Activated CD4-positive, alpha-beta memory T cell treated with anti-CD3 and anti-CD28 coated beads, Interleukin-2, amount 10 ng/mL, durations not matched to agents 7 days and 5 days (primary cell): ENCODE measurements around the gene TMEM51. TPM values are rescaled to one million over a fixed set of nuclear protein-coding genes. Genes with fewer than 3 reads are reported as not detected.
"Not testable (repeated sequence)": the region's sequence is repeated elsewhere in the genome, so short reads cannot be mapped to it uniquely, and the experiment has no call there.

Experiments used
- CTCF ChIA-PET: fragments of 350-600 bp; sonication (Branson Sonifier 250); formaldehyde crosslinking; loops from one replicate; lab custom pipeline; 2021; ENCODE audit warnings: antibody characterized with exemption, inconsistent platforms; lab: Charles Lee
- POLR2A ChIA-PET: fragments of 350-600 bp; sonication (Branson Sonifier 250); formaldehyde crosslinking; loops from one replicate; lab custom pipeline; 2021; ENCODE audit warnings: antibody characterized with exemption; lab: Charles Lee
- DNase-seq: peaks from one replicate; pipeline ENCODE4 v3.0.0-alpha.2; 2020
- H3K27ac Mint-ChIP-seq: one replicate; pipeline ENCODE4 v1.8.0; 2021; ENCODE audit warnings: mild to moderate bottlenecking, mixed read lengths
- H3K27me3 Mint-ChIP-seq: one replicate; pipeline ENCODE4 v1.8.0; 2021; ENCODE audit warnings: mixed read lengths
- H3K36me3 Mint-ChIP-seq: one replicate; pipeline ENCODE4 v1.8.0; 2021; ENCODE audit warnings: low read depth, mixed read lengths
- H3K4me1 Mint-ChIP-seq: one replicate; pipeline ENCODE4 v1.8.0; 2021; ENCODE audit warnings: mixed read lengths
- H3K4me3 Mint-ChIP-seq: one replicate; pipeline ENCODE4 v1.8.0; 2021; ENCODE audit warnings: mild to moderate bottlenecking, mixed read lengths
- H3K9me3 Mint-ChIP-seq: one replicate; pipeline ENCODE4 v1.8.0; 2021; ENCODE audit warnings: mixed read lengths
- total RNA-seq, 2 experiments: library from RNA; stranded (reverse); gene quantifications; one replicate each; pipeline ENCODE4 v1.2.3, GENCODE V29; 2021

The TMEM51 gene
- total RNA-seq, 2 experiments from 2014 or later, result not detected

- POLR2A ChIA-PET, result no interaction called here
- peaks cover 24% of the 10 kb centered on the region for H3K4me1 Mint-ChIP-seq
- no peaks in the 10 kb centered on the region for H3K9me3 Mint-ChIP-seq
- peaks cover 3% of the 10 kb centered on the region for H3K36me3 Mint-ChIP-seq
- H3K4me3 Mint-ChIP-seq, result no peak overlapping the region
- no peak overlapping the region for H3K27ac Mint-ChIP-seq
- no peak for DNase-seq
- peaks cover 28% of the 10 kb centered on the region for H3K27me3 Mint-ChIP-seq
- CTCF ChIA-PET, result interaction anchor here (1.3 kb wide), 1 partner anchor 102 kb away, joined by 3 read pairs; no protein-coding TSS in a partner anchor
Measured at GRCh38 chr1:15159166-15159555, 5.6 kb downstream of the TMEM51 start.

- Mint-ChIP-seq H3K9me3 (no peaks in the 10 kb centered on the region), H3K4me3 (no peak overlapping the region), H3K36me3 (no peaks in the 10 kb centered on the region), H3K4me1 (peaks cover 16% of the 10 kb centered on the region), H3K27ac (no peak overlapping the region), H3K27me3 (peaks cover 15% of the 10 kb centered on the region)
- CTCF ChIA-PET, result interaction anchor here (0.8 to 1.2 kb wide), 2 partner anchors 12 to 16 kb away, joined by 3 read pairs; no protein-coding TSS in a partner anchor
- POLR2A ChIA-PET, result no interaction called here
- no peak for DNase-seq
Measured at GRCh38 chr1:15160626-15161025, 7.1 kb downstream of the TMEM51 start.

- Mint-ChIP-seq H3K4me3 (no peak overlapping the region), H3K4me1 (no peaks in the 10 kb centered on the region), H3K27ac (no peak overlapping the region), H3K27me3 (peaks cover 18% of the 10 kb centered on the region), H3K36me3 (no peaks in the 10 kb centered on the region), H3K9me3 (no peaks in the 10 kb centered on the region)
- ChIA-PET CTCF (no interaction called here), POLR2A (no interaction called here)
- no peak for DNase-seq
Measured at GRCh38 chr1:15167386-15167785, 13.8 kb downstream of the TMEM51 start.

- ChIA-PET CTCF (no interaction called here), POLR2A (no interaction called here)
- Mint-ChIP-seq H3K36me3 (no peaks in the 10 kb centered on the region), H3K4me3 (no peak overlapping the region), H3K4me1 (no peaks in the 10 kb centered on the region), H3K9me3 (no peaks in the 10 kb centered on the region), H3K27ac (no peak overlapping the region), H3K27me3 (peaks cover 15% of the 10 kb centered on the region)
- DNase-seq, result no peak
Measured at GRCh38 chr1:15168479-15168878, 14.9 kb downstream of the TMEM51 start.

- H3K36me3 Mint-ChIP-seq, result no peaks in the 10 kb centered on the region
- H3K4me3 Mint-ChIP-seq, result no peak overlapping the region
- H3K4me1 Mint-ChIP-seq, result peaks cover 3% of the 10 kb centered on the region
- H3K27ac Mint-ChIP-seq, result no peak overlapping the region
- DNase-seq, result no peak
- H3K27me3 Mint-ChIP-seq, result peaks cover 24% of the 10 kb centered on the region
- CTCF ChIA-PET, result no interaction called here
- POLR2A ChIA-PET, result no interaction called here
- no peaks in the 10 kb centered on the region for H3K9me3 Mint-ChIP-seq
Measured at GRCh38 chr1:15170071-15170470, 16.5 kb downstream of the TMEM51 start.

- no peak overlapping the region for H3K27ac Mint-ChIP-seq
- peaks cover 3% of the 10 kb centered on the region for H3K4me1 Mint-ChIP-seq
- no peaks in the 10 kb centered on the region for H3K36me3 Mint-ChIP-seq
- ChIA-PET CTCF (interaction anchor here (1.5 kb wide), 1 partner anchor 43 kb away, joined by 3 read pairs; no protein-coding TSS in a partner anchor), POLR2A (no interaction called here)
- no peaks in the 10 kb centered on the region for H3K9me3 Mint-ChIP-seq
- no peak for DNase-seq
- H3K4me3 Mint-ChIP-seq, result no peak overlapping the region
- peaks cover 34% of the 10 kb centered on the region for H3K27me3 Mint-ChIP-seq
Measured at GRCh38 chr1:15171271-15171908, 17.8 kb downstream of the TMEM51 start.

- peaks cover 3% of the 10 kb centered on the region for H3K4me1 Mint-ChIP-seq
- POLR2A ChIA-PET, result no interaction called here
- peaks cover 45% of the 10 kb centered on the region for H3K27me3 Mint-ChIP-seq
- no peaks in the 10 kb centered on the region for H3K9me3 Mint-ChIP-seq
- CTCF ChIA-PET, result interaction anchor here (1.4 to 1.5 kb wide), 2 partner anchors 12 to 44 kb away, joined by 3 read pairs; no protein-coding TSS in a partner anchor
- DNase-seq, result no peak
- no peak overlapping the region for H3K27ac Mint-ChIP-seq
- H3K36me3 Mint-ChIP-seq, result no peaks in the 10 kb centered on the region
- H3K4me3 Mint-ChIP-seq, result no peak overlapping the region
Measured at GRCh38 chr1:15172405-15173259, 19.1 kb downstream of the TMEM51 start.

GRCh38 chr1:15173863-15174614 is 20.5 kb downstream of the TMEM51 start:
- Mint-ChIP-seq H3K4me3 (no peak overlapping the region), H3K9me3 (no peaks in the 10 kb centered on the region), H3K27me3 (peaks cover 45% of the 10 kb centered on the region), H3K36me3 (no peaks in the 10 kb centered on the region), H3K27ac (no peak overlapping the region), H3K4me1 (peaks cover 3% of the 10 kb centered on the region)
- CTCF ChIA-PET, result no interaction called here
- DNase-seq, result no peak
- POLR2A ChIA-PET, result no interaction called here

- CTCF ChIA-PET, result no interaction called here
- Mint-ChIP-seq H3K4me3 (no peak overlapping the region), H3K9me3 (no peaks in the 10 kb centered on the region), H3K27me3 (peaks cover 41% of the 10 kb centered on the region), H3K27ac (no peak overlapping the region), H3K36me3 (no peaks in the 10 kb centered on the region), H3K4me1 (peaks cover 3% of the 10 kb centered on the region)
- DNase-seq, result no peak
- POLR2A ChIA-PET, result no interaction called here
Measured at GRCh38 chr1:15174615-15174983, 21.1 kb downstream of the TMEM51 start.

- H3K36me3 Mint-ChIP-seq, H3K4me1 Mint-ChIP-seq, H3K4me3 Mint-ChIP-seq, CTCF ChIA-PET, H3K27ac Mint-ChIP-seq, POLR2A ChIA-PET, H3K9me3 Mint-ChIP-seq, DNase-seq: not testable (repeated sequence)
- peaks cover 39% of the 10 kb centered on the region for H3K27me3 Mint-ChIP-seq
Measured at GRCh38 chr1:15175324-15176094, 22.0 kb downstream of the TMEM51 start.

- POLR2A ChIA-PET, result no interaction called here
- no peaks in the 10 kb centered on the region for H3K36me3 Mint-ChIP-seq
- CTCF ChIA-PET, result no interaction called here
Measured at GRCh38 chr1:15176120-15176519, 22.6 kb downstream of the TMEM51 start.

GRCh38 chr1:15176898-15177665 is 23.5 kb downstream of the TMEM51 start:
- CTCF ChIA-PET, result no interaction called here
- peaks cover 39% of the 10 kb centered on the region for H3K27me3 Mint-ChIP-seq

More at GRCh38 chr1:15176120-15176519, 22.6 kb downstream of the TMEM51 start:
- Mint-ChIP-seq H3K27me3 (peaks cover 39% of the 10 kb centered on the region), H3K27ac (no peak overlapping the region), H3K9me3 (no peaks in the 10 kb centered on the region), H3K4me3 (no peak overlapping the region), H3K4me1 (peaks cover 3% of the 10 kb centered on the region)
- DNase-seq, result no peak

More at GRCh38 chr1:15176898-15177665, 23.5 kb downstream of the TMEM51 start:
- DNase-seq, result no peak
- POLR2A ChIA-PET, result no interaction called here
- Mint-ChIP-seq H3K27ac (no peak overlapping the region), H3K4me1 (peaks cover 3% of the 10 kb centered on the region), H3K4me3 (no peak overlapping the region), H3K9me3 (no peaks in the 10 kb centered on the region), H3K36me3 (no peaks in the 10 kb centered on the region)
